Adrenal gland (tissue), 12 donors: Measurements from ENCODE around the gene CCDC116. TPM values are rescaled to one million over a fixed set of nuclear protein-coding genes. Genes with fewer than 3 reads are reported as not detected.
"Not testable (repeated sequence)": the region's sequence is repeated elsewhere in the genome, so short reads cannot be mapped to it uniquely, and the experiment has no call there.

Experiments
- DNase-seq, 7 donors: peaks; one replicate each; pipeline ENCODE4 v3.0.0-alpha.2; 2019 to 2020
- H3K27ac ChIP-seq, 5 donors: fragments of 200-600 bp; sonication (generic) in 4 of 5; 1 replicate in 3 of 5; 2 replicates in 2 of 5; pipeline versions ENCODE4 v1.5.1 to v1.8.0; 2016 to 2020; ENCODE audit warnings: mild to moderate bottlenecking in 1 of 5
- H3K27me3 ChIP-seq: fragments of 200-600 bp; 2 replicates; pipeline ENCODE4 v1.8.0; 2021
- H3K36me3 ChIP-seq, 2 donors: fragments of 200-600 bp; replicated peaks in 1 of 2; 1 replicate in 1 of 2; 2 replicates in 1 of 2; pipeline versions ENCODE4 v1.5.1 to v1.8.0; 2018 to 2022
- H3K4me1 ChIP-seq, 2 donors: fragments of 200-600 bp; replicated peaks in 1 of 2; 1 replicate in 1 of 2; 2 replicates in 1 of 2; pipeline versions ENCODE4 v1.5.1 to v1.8.0; 2018 to 2021
- H3K4me3 ChIP-seq, 4 donors: fragments of 200-600 bp; sonication (generic) in 3 of 4; one replicate each; pipeline ENCODE4 v1.5.1; 2016 to 2018
- H3K9me3 ChIP-seq, 3 donors: fragments of 200-600 bp; sonication (generic) in 1 of 3; replicated peaks in 1 of 3; 1 replicate in 2 of 3; 2 replicates in 1 of 3; pipeline versions ENCODE4 v1.5.1 to v1.8.0; 2016 to 2021
- CTCF ChIP-seq, 6 experiments: fragments of 450-650 bp in 4 of 6; fragments of 200-600 bp in 2 of 6; sonication (generic) in 1 of 6; IDR thresholded peaks; 1 replicate in 5 of 6; 2 replicates in 1 of 6; pipeline versions ENCODE4 v1.5.1 to v1.8.0; 2016 to 2021; ENCODE audit warnings: antibody characterized with exemption in 6 of 6, mild to moderate bottlenecking in 2 of 6, moderate library complexity in 1 of 6
- POLR2A ChIP-seq, 2 donors: fragments of 450-650 bp; IDR thresholded peaks; one replicate each; pipeline ENCODE4 v1.6.1; 2017; ENCODE audit warnings: antibody characterized with exemption in 2 of 2, mild to moderate bottlenecking in 2 of 2, moderate library complexity in 1 of 2
- WGBS, 4 donors: extraction: QIAGEN DNeasy Blood & Tissue Kit in 2 of 4; methylation state at CpG; one replicate each; pipeline versions ENCODE4 v1.1.5 to v1.1.7; 2013 to 2017; 5-methylcytosine and 5-hydroxymethylcytosine counted together
- intact Hi-C, 2 donors: fragments of 100-400 bp; cut with DNase I; formaldehyde crosslinking; loops; one replicate each; pipeline versions ENCODE4 v1.14.1 to v1.15.0; 2022 to 2023
- polyA plus RNA-seq, 3 donors: library from polyadenylated mRNA; stranded (reverse); fragments of 200-250 nt in 2 of 3; fragments of 350-450 nt in 1 of 3; fragmentation: Illumina TruSeq in 1 of 3; extraction: RNeasy Lipid Tissue Mini Kit (QIAGEN cat#74804) in 1 of 3; gene quantifications; one replicate each; pipeline ENCODE4 v1.2.3, GENCODE V29; 2013 to 2014
- total RNA-seq, 9 donors: library from RNA; depleted of rRNA in 4 of 9; stranded (reverse); fragments of >200 nt in 4 of 9; fragments of 120-200 nt in 1 of 9; fragmentation: NEBNext Ultra II Directional in 1 of 9; extraction: Animal tissue kit (Norgen Biotek cat#: 25700) in 1 of 9; gene quantifications; one replicate each; pipeline versions ENCODE4 v1.1.0 to v1.2.4, GENCODE V29; 2013 to 2023
- donor health status: healthy with polysubstance abuse.
- donor health status: Bipolar disorder and iron deficiency.
- donor health status: DM: yes; HTN: yes; CAD: no.
- donor health status: DM: no; HTN: no; CAD: no.
- donor health status: DM: no; HTN: no; CAD: no.
- donor health status: DM: yes; HTN: yes; CAD: no.

Gene CCDC116
- total and polyA plus RNA-seq, 12 donors, result 0.19 to 1.9 (median 0.35) TPM; not detected in 3

GRCh38 chr22:21592422-21592821, 40.1 kb upstream of the CCDC116 start:
- no peak overlapping the region for H3K4me3 ChIP-seq
- no peaks in the 10 kb centered on the region for H3K9me3 ChIP-seq
- peaks cover 10 to 38% of the 10 kb centered on the region in 2 donors for H3K4me1 ChIP-seq
- no peak overlapping the region for H3K27ac ChIP-seq
- peaks cover 0 to 32% of the 10 kb centered on the region in 2 donors for H3K36me3 ChIP-seq
- no peak for DNase-seq
- intact Hi-C loops, result no loop called here
- TF ChIP-seq POLR2A (IDR thresholded peaks at IDR 0.05), result no peak
- no peak for TF ChIP-seq CTCF (IDR thresholded peaks at IDR 0.05)
- H3K27me3 ChIP-seq, result no peaks in the 10 kb centered on the region
- 88 to 100% (median 90%) methylated on average over 2 to 3 of the region's 3 CpGs for WGBS, 4 donors

- no peak for DNase-seq
- Histone ChIP-seq H3K4me3 (no peak overlapping the region), H3K36me3 (peaks cover 0 to 32% of the 10 kb centered on the region in 2 donors), H3K4me1 (peaks cover 10 to 26% of the 10 kb centered on the region in 2 donors), H3K27ac (no peak overlapping the region), H3K9me3 (no peaks in the 10 kb centered on the region), H3K27me3 (no peaks in the 10 kb centered on the region)
- intact Hi-C loops, result no loop called here
- TF ChIP-seq POLR2A (IDR thresholded peaks at IDR 0.05), result no peak
- TF ChIP-seq CTCF (IDR thresholded peaks at IDR 0.05), result no peak
- WGBS, 4 donors, result 84 to 90% (median 87%) methylated on average over 11 of the region's 11 CpGs
These were observed 38.9 kb upstream of the CCDC116 start for GRCh38 chr22:21593406-21594232.

GRCh38 chr22:21594865-21595452, 37.6 kb upstream of the CCDC116 start:
- no peaks in the 10 kb centered on the region for H3K27me3 ChIP-seq
- intact Hi-C loops, result no loop called here
- TF ChIP-seq CTCF (IDR thresholded peaks at IDR 0.05) (no peak), POLR2A (IDR thresholded peaks at IDR 0.05) (no peak)
- H3K4me1 ChIP-seq, result peaks cover 10 to 23% of the 10 kb centered on the region in 2 donors
- H3K27ac ChIP-seq, result no peak overlapping the region
- no peak for DNase-seq
- peaks cover 0 to 32% of the 10 kb centered on the region in 2 donors for H3K36me3 ChIP-seq
- H3K9me3 ChIP-seq, result no peaks in the 10 kb centered on the region
- no peak overlapping the region for H3K4me3 ChIP-seq
- 78 to 87% (median 84%) methylated on average over 2 to 5 of the region's 5 CpGs for WGBS, 4 donors

- H3K27ac ChIP-seq, H3K9me3 ChIP-seq, H3K4me3 ChIP-seq, H3K4me1 ChIP-seq, DNase-seq, intact Hi-C loops, H3K27me3 ChIP-seq: not testable (repeated sequence)
- H3K36me3 ChIP-seq, result peaks cover 0 to 32% of the 10 kb centered on the region in 2 donors
- WGBS, 4 donors, result 93 to 97% (median 96%) methylated on average over 13 of the region's 13 CpGs
These were observed 36.0 kb upstream of the CCDC116 start for GRCh38 chr22:21596356-21597135.
